HCT116 (cell line): ENCODE measurements around the gene CSRP1. TPM values are rescaled to one million over a fixed set of nuclear protein-coding genes. Genes with fewer than 3 reads are reported as not detected.

ENCODE experiments used
- ATAC-seq: fragments of 200-7000 bp; cut with Tn5 transposase; 2 replicates; pipeline ENCODE4 v1.9.1; 2020; ENCODE audit warnings: mild to moderate bottlenecking, moderate library complexity
- BruUV-seq: library from RNA; stranded (reverse); fragments of 400-500 nt; replicated peaks from 2 replicates; lab custom pipeline; 2021; lab: Mats Ljungman, UMichigan
- CTCF ChIA-PET: fragments of 300-600 bp; sonication (Branson Sonifier 250); formaldehyde crosslinking; loops from one replicate; lab custom pipeline; 2021; ENCODE audit warnings: antibody characterized with exemption; lab: Charles Lee
- POLR2A ChIA-PET: fragments of 300-600, 350-600 bp; sonication (Branson Sonifier 250); formaldehyde crosslinking; loops from one replicate; lab custom pipeline; 2021; ENCODE audit warnings: antibody characterized with exemption; lab: Charles Lee
- RAD21 ChIA-PET, 2 experiments: fragments of 300-600 bp; sonication (Branson Sonifier 250); formaldehyde crosslinking; loops; one replicate each; lab custom pipeline; 2023; ENCODE audit warnings: low total read pairs in 2 of 2; ENCODE audit not compliant: uncharacterized antibody in 2 of 2, unreplicated experiment in 2 of 2, low non-redundant PET in 1 of 2; lab: Charles Lee
- DNase-seq: peaks from one replicate; pipeline ENCODE4 v3.0.0-alpha.2; 2010; ENCODE audit warnings: low read depth, low spot score
- H2AFZ ChIP-seq: fragments of 200-600 bp; shearing (Covaris generic), sonication (generic); 2 replicates; pipeline ENCODE4 v1.6.1; 2017; ENCODE audit warnings: low read depth, mixed run types, mixed read lengths, antibody characterized with exemption, low read length; ENCODE audit not compliant: poor library complexity, severe bottlenecking
- H3K27ac ChIP-seq: 2 replicates; pipeline ENCODE4 v1.5.1; 2012; ENCODE audit warnings: low read depth, low read length
- H3K27me3 ChIP-seq: fragments of 200-600 bp; sonication (generic); 2 replicates; pipeline ENCODE4 v1.6.1; 2016; ENCODE audit warnings: mixed run types, low read length, mixed read lengths; ENCODE audit not compliant: insufficient read depth
- H3K36me3 ChIP-seq, 2 experiments: fragments of 200-500 bp in 1 of 2; fragments of 200-600 bp in 1 of 2; sonication (Bioruptor generic) in 1 of 2; sonication (generic) in 1 of 2; 2 replicates each; pipeline versions ENCODE4 v1.5.1 to v1.6.1; 2014 to 2016; ENCODE audit warnings: low read length in 2 of 2, inconsistent platforms in 1 of 2, mixed read lengths in 1 of 2, mixed run types in 1 of 2; ENCODE audit not compliant: insufficient read depth in 2 of 2, control insufficient read depth in 1 of 2
- H3K4me1 ChIP-seq, 2 experiments: fragments of 200-600 bp in 1 of 2; sonication (generic) in 1 of 2; 2 replicates each; pipeline versions ENCODE4 v1.5.1 to v1.6.1; 2012 to 2017; ENCODE audit warnings: low read length in 2 of 2, inconsistent platforms in 1 of 2, mild to moderate bottlenecking in 1 of 2, mixed read lengths in 1 of 2, mixed run types in 1 of 2, moderate library complexity in 1 of 2; ENCODE audit not compliant: insufficient read depth in 2 of 2, control insufficient read depth in 1 of 2
- H3K4me2 ChIP-seq: fragments of 200-600 bp; sonication (generic); 2 replicates; pipeline ENCODE4 v1.6.1; 2017; ENCODE audit warnings: mixed run types, low read length, mixed read lengths
- H3K4me3 ChIP-seq, 2 experiments: fragments of 200-600 bp in 1 of 2; sonication (generic) in 1 of 2; replicated peaks in 1 of 2; 2 replicates each; pipeline ENCODE4 v1.5.1; 2011 to 2016; ENCODE audit warnings: low read length in 2 of 2, control low read depth in 1 of 2, low read depth in 1 of 2, mild to moderate bottlenecking in 1 of 2, mixed read lengths in 1 of 2, mixed run types in 1 of 2
- H3K79me2 ChIP-seq: fragments of 200-600 bp; sonication (generic); 2 replicates; pipeline ENCODE4 v1.6.1; 2017; ENCODE audit warnings: mild to moderate bottlenecking, mixed run types, low read length, moderate library complexity, mixed read lengths; ENCODE audit not compliant: insufficient read depth
- H3K9ac ChIP-seq: fragments of 200-600 bp; sonication (generic); 2 replicates; pipeline ENCODE4 v1.6.1; 2016; ENCODE audit warnings: low read length, mixed read lengths
- H3K9me2 ChIP-seq: fragments of 200-600 bp; sonication (generic), shearing (Covaris generic); 2 replicates; pipeline ENCODE4 v1.6.1; 2017; ENCODE audit warnings: mixed run types, mild to moderate bottlenecking, moderate library complexity; ENCODE audit not compliant: insufficient read depth
- H3K9me3 ChIP-seq, 2 experiments: fragments of 200-500 bp in 1 of 2; fragments of 200-600 bp in 1 of 2; sonication (Bioruptor generic) in 1 of 2; sonication (generic) in 1 of 2; 2 replicates each; pipeline ENCODE4 v1.6.1; 2014 to 2017; ENCODE audit warnings: low read length in 2 of 2, mixed read lengths in 2 of 2, inconsistent platforms in 1 of 2, low read depth in 1 of 2, mild to moderate bottlenecking in 1 of 2, mixed run types in 1 of 2, moderate library complexity in 1 of 2; ENCODE audit not compliant: control insufficient read depth in 1 of 2, insufficient read depth in 1 of 2
- H4K20me1 ChIP-seq: fragments of 200-600 bp; sonication (generic), shearing (Covaris generic); 2 replicates; pipeline ENCODE4 v1.6.1; 2017; ENCODE audit warnings: mixed run types, mild to moderate bottlenecking, moderate library complexity; ENCODE audit not compliant: insufficient read depth
- EZH2phosphoT487 ChIP-seq: fragments of 200-600 bp; IDR thresholded peaks from 2 replicates; pipeline ENCODE4 v1.6.1; 2018; ENCODE audit warnings: antibody characterized with exemption, borderline replicate concordance
- FOSL1 ChIP-seq: IDR thresholded peaks from 2 replicates; pipeline ENCODE4 v1.6.1; 2012; ENCODE audit warnings: low read depth
- MAX ChIP-seq: IDR thresholded peaks from 2 replicates; pipeline ENCODE4 v1.6.1; 2012
- SIN3A ChIP-seq: IDR thresholded peaks from 2 replicates; pipeline ENCODE4 v1.6.1; 2012; ENCODE audit warnings: low read depth
- SP1 ChIP-seq: IDR thresholded peaks from 2 replicates; pipeline ENCODE4 v1.6.1; 2012; ENCODE audit warnings: low read depth
- SRF ChIP-seq: IDR thresholded peaks from 2 replicates; pipeline ENCODE4 v1.6.1; 2012; ENCODE audit warnings: low read depth
- TCF7L2 ChIP-seq: IDR thresholded peaks from 2 replicates; pipeline ENCODE4 v1.7.0; 2011; ENCODE audit warnings: borderline replicate concordance, inconsistent platforms; ENCODE audit not compliant: insufficient read depth, insufficient read length; ENCODE audit errors: extremely low read depth
- intact Hi-C: fragments of 100-400 bp; cut with micrococcal nuclease; formaldehyde crosslinking; loops from 2 replicates; pipeline ENCODE4 v1.10.0; 2022
- total RNA-seq: library from RNA; stranded (reverse); gene quantifications from one replicate; pipeline ENCODE4 v1.2.1, GENCODE V29; 2021; ENCODE audit not compliant: unreplicated experiment

The CSRP1 gene
- total RNA-seq, 1 experiment from 2014 or later, result 51.7 TPM

- H3K4me1 ChIP-seq, result peaks cover 24 to 52% of the 10 kb centered on the region in 2 experiments
- H3K4me3 ChIP-seq, result no peak overlapping the region
- no peak overlapping the region for H3K9ac ChIP-seq
- no peaks in the 10 kb centered on the region for H4K20me1 ChIP-seq
- H3K36me3 ChIP-seq, result no peaks in the 10 kb centered on the region
- H3K9me2 ChIP-seq, result no peaks in the 10 kb centered on the region
- ATAC-seq (no peak), DNase-seq (no peak)
- no peaks in the 10 kb centered on the region for H3K27me3 ChIP-seq
- POLR2A ChIA-PET, result interaction anchor here (1.8 kb wide), 1 partner anchor 178 kb away, joined by 5 read pairs; no protein-coding TSS in a partner anchor
- no peaks in the 10 kb centered on the region for H3K79me2 ChIP-seq
- TF ChIP-seq EZH2phosphoT487, result no peak
- no peak for TF ChIP-seq TCF7L2
- TF ChIP-seq SRF, result no peak
- TF ChIP-seq MAX, result no peak
- H3K4me2 ChIP-seq, result peak overlapping the region; percentile 65
- intact Hi-C loops, result no loop called here
- no peaks in the 10 kb centered on the region for H3K9me3 ChIP-seq
- H3K27ac ChIP-seq, result no peak overlapping the region
- no TSS peak for BruUV-seq
- RAD21 ChIA-PET, result interaction anchor here in 1 of 2 experiments (0.7 to 1.3 kb wide), 3 partner anchors 10 to 258 kb away, joined by 3 to 4 read pairs (median 3); no protein-coding TSS in a partner anchor
- H2AFZ ChIP-seq, result no peak overlapping the region
- CTCF ChIA-PET, result interaction anchor here (1.1 to 1.4 kb wide), 2 partner anchors 24 to 174 kb away, joined by 3 to 4 read pairs; no protein-coding TSS in a partner anchor
Observed at GRCh38 chr1:201535919-201536245, 29.0 kb upstream of the CSRP1 start.

GRCh38 chr1:201535046-201535918 is 28.4 kb upstream of the CSRP1 start:
- Histone ChIP-seq H3K79me2 (no peaks in the 10 kb centered on the region), H3K27me3 (no peaks in the 10 kb centered on the region), H2AFZ (peak overlapping the region; percentile 23), H3K9me2 (no peaks in the 10 kb centered on the region), H3K9me3 (no peaks in the 10 kb centered on the region), H3K9ac (peak overlapping the region; percentile 16; the same call in 1 of the 2 replicates), H3K4me1 (peaks cover 24 to 52% of the 10 kb centered on the region in 2 experiments), H3K27ac (no peak overlapping the region), H3K4me3 (no peak overlapping the region), H3K36me3 (no peaks in the 10 kb centered on the region), H3K4me2 (peak overlapping the region; percentile 65), H4K20me1 (no peaks in the 10 kb centered on the region)
- BruUV-seq, result no TSS peak
- POLR2A ChIA-PET, result interaction anchor here (0.6 to 1.8 kb wide), 3 partner anchors 179 to 432 kb away, joined by 3 to 5 read pairs (median 4); no protein-coding TSS in a partner anchor
- intact Hi-C loops, result no loop called here
- no peak for TF ChIP-seq SIN3A
- 0 out of 2 replicates have a peak, but pooled peaks have one; percentile 19 for TF ChIP-seq FOSL1
- peak; percentile 75 for TF ChIP-seq SRF
- peak; percentile 51 for TF ChIP-seq SP1
- no peak for TF ChIP-seq EZH2phosphoT487
- CTCF ChIA-PET, result interaction anchor here (1.1 to 1.4 kb wide), 3 partner anchors 9 to 174 kb away, joined by 3 to 4 read pairs (median 4); no protein-coding TSS in a partner anchor
- RAD21 ChIA-PET, result interaction anchor here in 1 of 2 experiments (0.7 to 1.3 kb wide), 3 partner anchors 11 to 258 kb away, joined by 3 to 4 read pairs (median 3); no protein-coding TSS in a partner anchor
- no peak for ATAC-seq
- peak; percentile 28 for DNase-seq
